GM03348 (cell line): ENCODE data around the gene SERPINB13.

Source experiments
- DNase-seq: peaks from one replicate; pipeline ENCODE4 v3.0.0; 2012; ENCODE audit warnings: low spot score

Gene SERPINB13

DNA sequence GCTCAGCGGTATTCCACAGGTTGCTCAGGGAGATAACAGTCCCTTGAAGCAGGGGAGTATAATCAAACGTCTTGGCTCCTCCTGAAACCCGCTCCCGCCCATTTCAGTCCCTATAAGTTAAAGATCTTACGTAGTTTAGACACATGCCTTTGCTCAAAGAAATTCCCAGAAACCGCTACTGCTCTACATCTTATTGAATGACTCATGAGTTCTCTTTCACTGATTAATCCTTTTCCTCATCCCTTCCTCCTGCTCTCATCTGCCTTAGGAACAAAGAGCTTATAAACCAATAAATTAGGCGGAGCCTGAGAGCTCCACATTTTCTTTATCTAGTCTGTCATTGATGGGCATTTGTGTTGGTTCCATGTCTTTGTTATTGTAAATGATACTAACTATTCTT is 61.1 kb downstream of the SERPINB13 start:
- no peak for DNase-seq
